ENCODE measurements around the gene RASAL1.

The RASAL1 gene

DNA sequence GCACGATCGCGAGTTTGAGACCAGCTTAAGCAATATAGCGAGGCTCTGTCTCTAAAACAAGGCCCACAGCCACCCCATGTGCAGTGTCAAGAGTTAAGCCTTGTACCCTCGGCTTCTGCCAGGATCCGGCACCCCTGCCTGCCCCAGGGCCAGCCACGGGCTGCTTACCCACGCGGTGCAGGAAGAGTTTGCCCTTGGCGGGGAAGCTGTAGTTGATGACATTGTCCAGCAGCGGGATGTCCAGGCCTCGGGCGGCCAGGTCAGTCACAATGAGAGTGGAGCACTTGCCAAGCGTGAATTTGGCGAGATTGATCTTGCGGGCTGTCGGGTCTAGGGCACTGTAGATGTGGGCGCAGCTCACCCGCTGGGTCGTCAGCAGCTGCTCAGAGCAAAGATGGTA, 36.6 kb upstream of the RASAL1 start:
- peaks cover 74% of the 10 kb centered on the region for H3K36me3 ChIP-seq (ENCODE audit: insufficient read depth, low read length)
- H3K4me1 ChIP-seq (ENCODE audit: control insufficient read depth, insufficient read depth, low read length), result no peaks in the 10 kb centered on the region
- H3K9ac ChIP-seq (ENCODE audit: low read depth, low read length), result no peak overlapping the region
- H3K4me2 ChIP-seq (ENCODE audit: low read length), result no peak overlapping the region
- H3K27me3 ChIP-seq (ENCODE audit: control insufficient read depth, insufficient read depth, low read length), result no peaks in the 10 kb centered on the region
- no peak overlapping the region for H3K4me3 ChIP-seq (ENCODE audit: low read length)
- no peaks in the 10 kb centered on the region for H3K9me3 ChIP-seq (replicated peaks; ENCODE audit: low read length)

DNA sequence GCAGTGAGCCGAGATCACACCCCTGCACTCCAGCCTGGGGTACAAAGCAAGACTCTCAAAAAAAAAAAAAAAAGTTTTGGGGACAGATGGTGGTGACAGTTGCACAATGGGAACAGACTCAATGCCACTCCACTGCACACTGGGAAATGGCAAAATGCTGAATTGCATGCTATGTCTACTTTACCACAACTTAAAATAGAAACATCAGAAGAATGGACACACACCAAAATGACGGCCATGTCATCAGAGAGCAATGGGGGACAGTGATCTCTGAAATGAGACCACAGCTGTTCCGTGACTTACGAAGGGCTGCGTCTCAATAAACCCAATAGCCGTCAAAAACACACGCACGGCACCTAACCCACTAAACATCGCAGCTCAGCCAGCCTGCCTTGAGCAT, 36.0 kb upstream of the RASAL1 start:
- Histone ChIP-seq H3K4me1 (ENCODE audit: control insufficient read depth, insufficient read depth, low read length) (no peaks in the 10 kb centered on the region), H3K4me2 (ENCODE audit: low read length) (no peak overlapping the region), H3K4me3 (ENCODE audit: low read length) (no peak overlapping the region), H3K27me3 (ENCODE audit: control insufficient read depth, insufficient read depth, low read length) (no peaks in the 10 kb centered on the region), H3K9ac (ENCODE audit: low read depth, low read length) (no peak overlapping the region), H3K36me3 (ENCODE audit: insufficient read depth, low read length) (peaks cover 73% of the 10 kb centered on the region), H3K9me3 (replicated peaks; ENCODE audit: low read length) (no peaks in the 10 kb centered on the region)

GRCh38 chr12:113170926-113171325, 35.4 kb upstream of the RASAL1 start:
- peaks cover 73% of the 10 kb centered on the region for H3K36me3 ChIP-seq (ENCODE audit: insufficient read depth, low read length)
- H3K9ac ChIP-seq (ENCODE audit: low read depth, low read length), result no peak overlapping the region
- no peaks in the 10 kb centered on the region for H3K27me3 ChIP-seq (ENCODE audit: control insufficient read depth, insufficient read depth, low read length)
- H3K4me1 ChIP-seq (ENCODE audit: control insufficient read depth, insufficient read depth, low read length), result no peaks in the 10 kb centered on the region
- H3K4me3 ChIP-seq (ENCODE audit: low read length), result no peak overlapping the region
- no peak overlapping the region for H3K4me2 ChIP-seq (ENCODE audit: low read length)
- H3K9me3 ChIP-seq (replicated peaks; ENCODE audit: low read length), result no peaks in the 10 kb centered on the region

- Histone ChIP-seq H3K4me3 (ENCODE audit: low read length) (no peak overlapping the region), H3K36me3 (ENCODE audit: insufficient read depth, low read length) (peaks cover 77% of the 10 kb centered on the region), H3K9me3 (replicated peaks; ENCODE audit: low read length) (no peaks in the 10 kb centered on the region), H3K4me2 (ENCODE audit: low read length) (no peak overlapping the region), H3K4me1 (ENCODE audit: control insufficient read depth, insufficient read depth, low read length) (no peaks in the 10 kb centered on the region), H3K9ac (ENCODE audit: low read depth, low read length) (no peak overlapping the region), H3K27me3 (ENCODE audit: control insufficient read depth, insufficient read depth, low read length) (no peaks in the 10 kb centered on the region)
Measured at GRCh38 chr12:113170457-113170856, 34.9 kb upstream of the RASAL1 start.

DNA sequence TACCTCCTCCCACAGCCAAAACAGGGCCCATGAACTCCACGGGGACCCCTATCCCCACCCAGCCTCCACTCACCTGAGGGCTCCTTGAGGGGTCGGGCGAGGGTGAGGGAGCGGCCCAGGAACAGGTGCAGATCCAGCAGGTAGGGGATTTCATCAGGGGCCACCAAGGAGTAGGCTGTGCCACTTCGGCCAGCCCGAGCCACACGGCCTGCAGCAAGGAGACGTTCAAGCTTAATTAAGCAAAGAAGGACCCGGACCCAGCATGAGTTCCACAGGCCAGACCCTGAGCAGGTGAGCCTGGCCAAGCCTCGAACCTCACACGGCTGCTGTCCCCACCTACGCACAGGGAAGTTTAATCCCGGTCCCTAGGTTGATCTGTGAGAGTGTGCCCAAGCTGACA, 34.1 kb upstream of the RASAL1 start:
- no peaks in the 10 kb centered on the region for H3K4me1 ChIP-seq (ENCODE audit: control insufficient read depth, insufficient read depth, low read length)
- peaks cover 81% of the 10 kb centered on the region for H3K36me3 ChIP-seq (ENCODE audit: insufficient read depth, low read length)
- no peak overlapping the region for H3K9ac ChIP-seq (ENCODE audit: low read depth, low read length)
- no peaks in the 10 kb centered on the region for H3K27me3 ChIP-seq (ENCODE audit: control insufficient read depth, insufficient read depth, low read length)
- H3K4me3 ChIP-seq (ENCODE audit: low read length), result no peak overlapping the region
- no peaks in the 10 kb centered on the region for H3K9me3 ChIP-seq (replicated peaks; ENCODE audit: low read length)
- no peak overlapping the region for H3K4me2 ChIP-seq (ENCODE audit: low read length)

GRCh38 chr12:113167868-113168267, 32.3 kb upstream of the RASAL1 start:
- peaks cover 74% of the 10 kb centered on the region for H3K36me3 ChIP-seq (ENCODE audit: insufficient read depth, low read length)
- no peak overlapping the region for H3K9ac ChIP-seq (ENCODE audit: low read depth, low read length)
- no peak overlapping the region for H3K4me2 ChIP-seq (ENCODE audit: low read length)
- H3K4me1 ChIP-seq (ENCODE audit: control insufficient read depth, insufficient read depth, low read length), result peaks cover 3% of the 10 kb centered on the region
- no peaks in the 10 kb centered on the region for H3K9me3 ChIP-seq (replicated peaks; ENCODE audit: low read length)
- H3K4me3 ChIP-seq (ENCODE audit: low read length), result no peak overlapping the region
- H3K27me3 ChIP-seq (ENCODE audit: control insufficient read depth, insufficient read depth, low read length), result no peaks in the 10 kb centered on the region

GRCh38 chr12:113165521-113166450, 30.2 kb upstream of the RASAL1 start:
- H3K9me3 ChIP-seq (replicated peaks; ENCODE audit: low read length), result no peaks in the 10 kb centered on the region
- H3K27me3 ChIP-seq (ENCODE audit: control insufficient read depth, insufficient read depth, low read length), result no peaks in the 10 kb centered on the region
- H3K4me3 ChIP-seq (ENCODE audit: low read length), result no peak overlapping the region
- H3K4me2 ChIP-seq (ENCODE audit: low read length), result no peak overlapping the region
- peaks cover 58% of the 10 kb centered on the region for H3K36me3 ChIP-seq (ENCODE audit: insufficient read depth, low read length)
- H3K9ac ChIP-seq (ENCODE audit: low read depth, low read length), result no peak overlapping the region
- peaks cover 13% of the 10 kb centered on the region for H3K4me1 ChIP-seq (ENCODE audit: control insufficient read depth, insufficient read depth, low read length)

DNA sequence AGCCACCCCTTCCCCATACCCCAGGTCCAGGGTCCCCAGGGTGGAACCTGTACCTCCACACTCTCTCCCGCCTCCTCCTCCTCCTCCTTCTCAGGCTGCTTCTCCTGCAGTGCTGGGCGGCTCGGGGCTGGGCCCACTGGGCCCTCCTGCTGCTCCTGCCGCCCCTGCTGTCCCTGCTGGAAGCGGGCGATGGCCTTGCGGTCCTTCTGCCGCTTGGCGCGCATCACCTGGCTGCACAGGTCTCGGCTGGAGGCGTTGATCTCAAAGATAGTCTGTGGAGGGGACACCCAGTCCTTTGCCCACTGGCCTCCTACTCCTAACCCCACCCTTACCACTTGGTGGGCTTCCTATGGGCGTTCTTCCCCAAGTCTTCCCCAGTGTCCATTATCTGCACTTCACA, 28.5 kb upstream of the RASAL1 start:
- H3K4me1 ChIP-seq (ENCODE audit: control insufficient read depth, insufficient read depth, low read length), result peaks cover 13% of the 10 kb centered on the region

GRCh38 chr12:113163030-113163360, 27.4 kb upstream of the RASAL1 start:
- Histone ChIP-seq H3K9me3 (replicated peaks; ENCODE audit: low read length) (no peaks in the 10 kb centered on the region), H3K4me1 (ENCODE audit: control insufficient read depth, insufficient read depth, low read length) (peaks cover 13% of the 10 kb centered on the region), H3K4me2 (ENCODE audit: low read length) (no peak overlapping the region), H3K4me3 (ENCODE audit: low read length) (no peak overlapping the region), H3K36me3 (ENCODE audit: insufficient read depth, low read length) (peaks cover 63% of the 10 kb centered on the region), H3K27me3 (ENCODE audit: control insufficient read depth, insufficient read depth, low read length) (no peaks in the 10 kb centered on the region), H3K9ac (ENCODE audit: low read depth, low read length) (no peak overlapping the region)

More for the DNA sequence above, 28.5 kb upstream of the RASAL1 start:
- Histone ChIP-seq H3K9me3 (replicated peaks; ENCODE audit: low read length) (no peaks in the 10 kb centered on the region), H3K27me3 (ENCODE audit: control insufficient read depth, insufficient read depth, low read length) (no peaks in the 10 kb centered on the region), H3K9ac (ENCODE audit: low read depth, low read length) (no peak overlapping the region), H3K4me3 (ENCODE audit: low read length) (no peak overlapping the region), H3K4me2 (ENCODE audit: low read length) (no peak overlapping the region), H3K36me3 (ENCODE audit: insufficient read depth, low read length) (peaks cover 60% of the 10 kb centered on the region)

- H3K4me2 ChIP-seq (ENCODE audit: low read length), result no peak overlapping the region
- H3K4me1 ChIP-seq (ENCODE audit: control insufficient read depth, insufficient read depth, low read length), result peaks cover 13% of the 10 kb centered on the region
- H3K9ac ChIP-seq (ENCODE audit: low read depth, low read length), result no peak overlapping the region
- peaks cover 63% of the 10 kb centered on the region for H3K36me3 ChIP-seq (ENCODE audit: insufficient read depth, low read length)
- no peaks in the 10 kb centered on the region for H3K27me3 ChIP-seq (ENCODE audit: control insufficient read depth, insufficient read depth, low read length)
- no peaks in the 10 kb centered on the region for H3K9me3 ChIP-seq (replicated peaks; ENCODE audit: low read length)
- H3K4me3 ChIP-seq (ENCODE audit: low read length), result no peak overlapping the region
Measured at GRCh38 chr12:113162102-113163029, 26.8 kb upstream of the RASAL1 start.

GRCh38 chr12:113161415-113162016, 26.0 kb upstream of the RASAL1 start:
- Histone ChIP-seq H3K36me3 (ENCODE audit: insufficient read depth, low read length) (peaks cover 58% of the 10 kb centered on the region), H3K4me2 (ENCODE audit: low read length) (no peak overlapping the region), H3K4me3 (ENCODE audit: low read length) (no peak overlapping the region), H3K9me3 (replicated peaks; ENCODE audit: low read length) (no peaks in the 10 kb centered on the region), H3K4me1 (ENCODE audit: control insufficient read depth, insufficient read depth, low read length) (peaks cover 13% of the 10 kb centered on the region), H3K9ac (ENCODE audit: low read depth, low read length) (no peak overlapping the region), H3K27me3 (ENCODE audit: control insufficient read depth, insufficient read depth, low read length) (no peaks in the 10 kb centered on the region)
